ENCODE data around the gene STUB1.
"Not testable (repeated sequence)": the region's sequence is repeated elsewhere in the genome, so short reads cannot be mapped to it uniquely, and the experiment has no call there.

STUB1 gene

GRCh38 chr16:689175-689897, 9.1 kb downstream of the STUB1 start:
- Histone ChIP-seq H3K4me1 (ENCODE audit: insufficient read depth, low read length, severe bottlenecking) (peaks cover 37% of the 10 kb centered on the region), H3K9ac (ENCODE audit: low read length) (peak overlapping the region; percentile 94), H3K9me3 (ENCODE audit: low read length) (no peaks in the 10 kb centered on the region), H4K20me1 (ENCODE audit: insufficient read depth, low read length) (no peaks in the 10 kb centered on the region), H3K27ac (ENCODE audit: low read depth, low read length, poor library complexity, severe bottlenecking) (no peak overlapping the region), H3K9me2 (ENCODE audit: low read depth, low read length) (no peaks in the 10 kb centered on the region), H2AFZ (ENCODE audit: low read length) (no peak overlapping the region), H3K79me2 (ENCODE audit: insufficient read depth, low read length) (no peaks in the 10 kb centered on the region), H3K4me2 (ENCODE audit: low read length) (peak overlapping the region; percentile 95), H3K36me3 (ENCODE audit: insufficient read depth, low read length) (peaks cover 16% of the 10 kb centered on the region; the same call in 1 of the 2 replicates), H3K27me3 (ENCODE audit: insufficient read depth, low read length) (no peaks in the 10 kb centered on the region; the same call in 1 of the 2 replicates), H3K4me3 (ENCODE audit: low read depth, low read length, poor library complexity, severe bottlenecking) (peak overlapping the region; percentile 91), H3F3A (ENCODE audit: insufficient read depth, low read length) (no peaks in the 10 kb centered on the region)
- TF ChIP-seq CTCF (IDR thresholded peaks at IDR 0.05; ENCODE audit: low read length): no peak
- TF ChIP-seq EZH2 (IDR thresholded peaks at IDR 0.05; ENCODE audit: borderline replicate concordance, low read length): no peak

DNA sequence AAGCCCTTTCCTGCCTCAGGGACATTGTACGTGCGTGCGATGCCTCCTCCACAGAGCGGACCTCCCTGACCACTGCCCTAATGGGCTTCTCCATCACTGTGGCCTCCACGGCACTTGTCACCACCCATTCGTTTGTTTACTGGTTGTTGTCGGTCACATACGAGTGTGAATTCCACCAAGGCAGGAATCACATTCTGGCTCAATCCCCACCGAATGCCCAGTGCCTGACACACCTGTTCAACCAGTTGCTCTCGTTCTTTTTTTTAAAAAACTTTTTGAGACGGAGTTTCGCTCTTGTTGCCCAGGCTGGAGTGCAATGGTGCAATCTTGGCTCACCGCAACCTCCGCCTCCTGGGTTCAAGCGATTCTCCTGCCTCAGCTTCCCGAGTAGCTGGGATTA, 11.0 kb downstream of the STUB1 start:
- H3K4me1 ChIP-seq (ENCODE audit: insufficient read depth, low read length, severe bottlenecking): peaks cover 41% of the 10 kb centered on the region
- not testable (repeated sequence) for H3F3A ChIP-seq (ENCODE audit: insufficient read depth, low read length); H3K4me3 ChIP-seq (ENCODE audit: low read depth, low read length, poor library complexity, severe bottlenecking); H4K20me1 ChIP-seq (ENCODE audit: insufficient read depth, low read length); H3K79me2 ChIP-seq (ENCODE audit: insufficient read depth, low read length); H3K27me3 ChIP-seq (ENCODE audit: insufficient read depth, low read length); H3K9me3 ChIP-seq (ENCODE audit: low read length); H3K27ac ChIP-seq (ENCODE audit: low read depth, low read length, poor library complexity, severe bottlenecking); H2AFZ ChIP-seq (ENCODE audit: low read length); H3K9ac ChIP-seq (ENCODE audit: low read length); H3K36me3 ChIP-seq (ENCODE audit: insufficient read depth, low read length); H3K9me2 ChIP-seq (ENCODE audit: low read depth, low read length); H3K4me2 ChIP-seq (ENCODE audit: low read length)

GRCh38 chr16:692356-693108, 12.3 kb downstream of the STUB1 start:
- no peaks in the 10 kb centered on the region; the same call in 1 of the 2 replicates for H3K27me3 ChIP-seq (ENCODE audit: insufficient read depth, low read length)

More at GRCh38 chr16:692356-693108, 12.3 kb downstream of the STUB1 start:
- Histone ChIP-seq H2AFZ (ENCODE audit: low read length) (no peak overlapping the region), H3K9me2 (ENCODE audit: low read depth, low read length) (no peaks in the 10 kb centered on the region), H3F3A (ENCODE audit: insufficient read depth, low read length) (no peaks in the 10 kb centered on the region), H3K4me2 (ENCODE audit: low read length) (no peak overlapping the region), H3K9me3 (ENCODE audit: low read length) (no peaks in the 10 kb centered on the region), H3K27ac (ENCODE audit: low read depth, low read length, poor library complexity, severe bottlenecking) (no peak overlapping the region), H3K4me1 (ENCODE audit: insufficient read depth, low read length, severe bottlenecking) (peaks cover 41% of the 10 kb centered on the region), H3K36me3 (ENCODE audit: insufficient read depth, low read length) (no peaks in the 10 kb centered on the region), H3K9ac (ENCODE audit: low read length) (no peak overlapping the region), H4K20me1 (ENCODE audit: insufficient read depth, low read length) (no peaks in the 10 kb centered on the region), H3K4me3 (ENCODE audit: low read depth, low read length, poor library complexity, severe bottlenecking) (no peak overlapping the region), H3K79me2 (ENCODE audit: insufficient read depth, low read length) (no peaks in the 10 kb centered on the region)
- TF ChIP-seq CTCF (IDR thresholded peaks at IDR 0.05; ENCODE audit: low read length): no peak
- TF ChIP-seq EZH2 (IDR thresholded peaks at IDR 0.05; ENCODE audit: borderline replicate concordance, low read length): no peak

Data from OCI-LY1 (cell line).